ENCODE data around the gene HOTAIR. TPM values are rescaled to one million over a fixed set of nuclear protein-coding genes. Genes with fewer than 3 reads are reported as not detected.
A peak's percentile ranks its signal among the peaks of the same experiment; 100 is the strongest.

Gene HOTAIR
- total RNA-seq, 2 donors from 2014 or later, result not detected

GRCh38 chr12:54011665-54012532 lies 37.1 kb upstream of the HOTAIR start:
- no peak for TF ChIP-seq CTCF (IDR thresholded peaks at IDR 0.05)
- peaks cover 0 to 23% of the 10 kb centered on the region in 2 donors for H3K4me1 ChIP-seq
- peaks cover 45 to 76% of the 10 kb centered on the region in 2 donors for H3K27me3 ChIP-seq
- no peak overlapping the region for H3K27ac ChIP-seq
- DNase-seq (ENCODE audit: low spot score), result no peak
- H3K4me3 ChIP-seq, result no peak overlapping the region
- H3K9me3 ChIP-seq, result no peaks in the 10 kb centered on the region
- no peaks in the 10 kb centered on the region for H3K36me3 ChIP-seq

DNA sequence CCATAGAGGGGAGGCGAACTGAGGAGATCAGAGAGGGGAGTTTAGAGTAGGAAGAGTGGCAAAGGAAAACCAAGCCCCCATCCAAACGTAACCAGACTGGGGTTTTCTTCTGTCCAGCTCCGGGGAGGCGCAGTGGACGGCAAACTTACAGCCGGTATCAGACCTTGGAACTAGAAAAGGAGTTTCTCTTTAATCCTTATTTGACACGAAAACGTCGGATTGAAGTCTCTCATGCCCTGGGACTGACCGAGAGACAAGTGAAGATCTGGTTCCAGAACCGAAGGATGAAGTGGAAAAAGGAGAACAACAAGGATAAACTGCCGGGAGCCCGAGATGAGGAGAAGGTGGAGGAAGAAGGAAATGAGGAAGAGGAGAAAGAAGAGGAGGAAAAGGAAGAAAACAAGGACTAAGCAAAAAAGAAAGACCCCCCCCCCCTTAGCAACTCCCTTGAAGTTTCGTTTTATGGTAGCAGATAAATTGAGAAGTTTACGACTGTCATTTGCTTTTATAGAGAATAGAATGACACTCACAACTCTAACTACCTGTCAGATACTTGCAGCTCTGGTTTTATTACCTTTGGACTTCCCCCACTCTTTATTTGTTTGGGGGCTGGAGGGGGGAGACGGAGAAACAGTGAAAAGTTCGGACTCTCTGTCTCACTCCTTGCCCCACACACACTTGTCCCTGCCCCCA lies 36.4 kb upstream of the HOTAIR start:
- peaks cover 0 to 24% of the 10 kb centered on the region in 2 donors for H3K4me1 ChIP-seq
- no peak overlapping the region for H3K27ac ChIP-seq
- H3K9me3 ChIP-seq, result no peaks in the 10 kb centered on the region
- no peaks in the 10 kb centered on the region for H3K36me3 ChIP-seq
- no peak for DNase-seq (ENCODE audit: low spot score)
- H3K27me3 ChIP-seq, result peaks cover 50 to 76% of the 10 kb centered on the region in 2 donors
- TF ChIP-seq CTCF (IDR thresholded peaks at IDR 0.05), result no peak
- no peak overlapping the region for H3K4me3 ChIP-seq

GRCh38 chr12:54010053-54010971 lies 35.6 kb upstream of the HOTAIR start:
- Histone ChIP-seq H3K27me3 (peaks cover 48 to 68% of the 10 kb centered on the region in 2 donors), H3K9me3 (no peaks in the 10 kb centered on the region), H3K36me3 (no peaks in the 10 kb centered on the region), H3K4me3 (no peak overlapping the region), H3K4me1 (peaks cover 0 to 25% of the 10 kb centered on the region in 2 donors), H3K27ac (no peak overlapping the region)
- no peak for DNase-seq (ENCODE audit: low spot score)
- TF ChIP-seq CTCF (IDR thresholded peaks at IDR 0.05), result no peak

GRCh38 chr12:54009171-54010052 lies 34.7 kb upstream of the HOTAIR start:
- no peaks in the 10 kb centered on the region for H3K36me3 ChIP-seq
- H3K27ac ChIP-seq, result no peak overlapping the region
- TF ChIP-seq CTCF (IDR thresholded peaks at IDR 0.05), result no peak
- peaks cover 46 to 59% of the 10 kb centered on the region in 2 donors for H3K27me3 ChIP-seq
- peak overlapping the region in 1 of 2 donors; percentile 25 for H3K4me3 ChIP-seq
- DNase-seq (ENCODE audit: low spot score), result no peak
- H3K9me3 ChIP-seq, result no peaks in the 10 kb centered on the region
- peaks cover 0 to 21% of the 10 kb centered on the region in 2 donors for H3K4me1 ChIP-seq

DNA sequence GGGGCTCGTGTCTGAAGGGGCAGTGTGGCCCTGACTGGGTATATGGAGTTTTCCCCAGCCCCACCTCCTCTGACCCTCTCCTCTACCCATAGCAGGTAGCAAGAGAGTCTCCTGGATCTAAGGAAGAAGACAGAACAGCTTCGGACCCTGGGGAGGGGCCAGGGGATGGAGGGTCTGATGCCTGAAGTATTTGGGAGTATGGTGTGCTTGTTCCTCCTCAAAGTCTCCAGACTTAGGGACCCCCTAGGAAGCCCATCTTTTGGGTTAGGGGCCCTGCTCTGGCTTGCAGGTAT lies 33.5 kb upstream of the HOTAIR start:
- H3K9me3 ChIP-seq, result no peaks in the 10 kb centered on the region

More for the DNA sequence above, 33.5 kb upstream of the HOTAIR start:
- DNase-seq (ENCODE audit: low spot score), result no peak
- Histone ChIP-seq H3K36me3 (no peaks in the 10 kb centered on the region), H3K4me1 (peaks cover 0 to 18% of the 10 kb centered on the region in 2 donors), H3K27ac (no peak overlapping the region), H3K27me3 (peaks cover 42 to 51% of the 10 kb centered on the region in 2 donors), H3K4me3 (no peak overlapping the region)
- no peak for TF ChIP-seq CTCF (IDR thresholded peaks at IDR 0.05)
